OCI-LY7 (cell line): ENCODE results near the gene NSG1. TPM values are rescaled to one million over a fixed set of nuclear protein-coding genes. Genes with fewer than 3 reads are reported as not detected.

ENCODE experiments used
- BruUV-seq: library from RNA; stranded (reverse); fragments of 400-500 nt; replicated peaks from 2 replicates; lab custom pipeline; 2021; lab: Mats Ljungman, UMichigan
- CTCF ChIA-PET: fragments of 300-600 bp; sonication (Branson Sonifier 250); formaldehyde crosslinking; loops from one replicate; lab custom pipeline; 2022; ENCODE audit warnings: antibody characterized with exemption; ENCODE audit not compliant: unreplicated experiment; lab: Charles Lee
- POLR2A ChIA-PET: fragments of 300-600 bp; sonication (Branson Sonifier 250); formaldehyde crosslinking; loops from one replicate; lab custom pipeline; 2022; ENCODE audit warnings: antibody characterized with exemption; lab: Charles Lee
- DNase-seq: peaks from one replicate; pipeline ENCODE4 v3.0.0-alpha.2; 2015; ENCODE audit warnings: low spot score
- H2AFZ ChIP-seq: fragments of 200-600 bp; sonication (generic), shearing (Covaris generic); 2 replicates; pipeline ENCODE4 v1.6.1; 2014; ENCODE audit warnings: mild to moderate bottlenecking, antibody characterized with exemption, low read length, moderate library complexity
- H3K27ac ChIP-seq: fragments of 200-600 bp; sonication (generic); 2 replicates; pipeline ENCODE4 v1.5.1; 2014; ENCODE audit warnings: mixed run types, low read depth, mild to moderate bottlenecking, moderate library complexity, low read length, inconsistent platforms; ENCODE audit not compliant: poor library complexity, severe bottlenecking
- H3K36me3 ChIP-seq: fragments of 200-600 bp; sonication (generic); 2 replicates; pipeline ENCODE4 v1.6.1; 2014; ENCODE audit warnings: mild to moderate bottlenecking, antibody characterized with exemption, low read length, moderate library complexity, mixed read lengths; ENCODE audit not compliant: insufficient read depth
- H3K4me1 ChIP-seq: fragments of 200-600 bp; sonication (generic); 2 replicates; pipeline ENCODE4 v1.5.1; 2014; ENCODE audit warnings: mild to moderate bottlenecking, low read length; ENCODE audit not compliant: insufficient read depth, poor library complexity, severe bottlenecking
- H3K4me2 ChIP-seq: fragments of 200-600 bp; sonication (generic); 2 replicates; pipeline ENCODE4 v1.6.1; 2014; ENCODE audit warnings: mild to moderate bottlenecking, low read length
- H3K4me3 ChIP-seq: fragments of 200-600 bp; sonication (generic); 2 replicates; pipeline ENCODE4 v1.5.1; 2014; ENCODE audit warnings: mild to moderate bottlenecking, low read depth, low read length; ENCODE audit not compliant: poor library complexity, severe bottlenecking
- H3K79me2 ChIP-seq: fragments of 200-600 bp; sonication (generic); 2 replicates; pipeline ENCODE4 v1.6.1; 2016; ENCODE audit warnings: low read depth, mild to moderate bottlenecking, low read length, moderate library complexity, mixed read lengths; ENCODE audit not compliant: insufficient read depth
- H3K9me2 ChIP-seq: fragments of 200-600 bp; sonication (generic); 2 replicates; pipeline ENCODE4 v1.6.1; 2016; ENCODE audit warnings: mild to moderate bottlenecking, low read length, mixed read lengths; ENCODE audit not compliant: insufficient read depth
- H3K9me3 ChIP-seq: fragments of 200-600 bp; sonication (generic); 2 replicates; pipeline ENCODE4 v1.6.1; 2014; ENCODE audit warnings: mild to moderate bottlenecking, mixed run types, low read length, mixed read lengths
- H4K20me1 ChIP-seq: fragments of 200-600 bp; sonication (generic); 2 replicates; pipeline ENCODE4 v1.6.1; 2014; ENCODE audit warnings: mild to moderate bottlenecking, antibody characterized with exemption, low read length, moderate library complexity, mixed read lengths; ENCODE audit not compliant: insufficient read depth
- EZH2phosphoT487 ChIP-seq: fragments of 200-600 bp; sonication (generic); IDR thresholded peaks from 2 replicates; pipeline ENCODE4 v1.6.1; 2018; ENCODE audit warnings: low read depth, borderline replicate concordance, mild to moderate bottlenecking, mixed run types, antibody characterized with exemption, low read length, moderate library complexity, mixed read lengths
- intact Hi-C: fragments of 100-400 bp; cut with micrococcal nuclease; formaldehyde crosslinking; loops from one replicate; pipeline ENCODE4 v1.10.0; 2022; ENCODE audit not compliant: unreplicated experiment
- total RNA-seq, 2 experiments: library from RNA; depleted of rRNA in 1 of 2; stranded (reverse); fragments of >200 nt in 1 of 2; shearing (Covaris generic) in 1 of 2; gene quantifications; 2 replicates each; pipeline ENCODE4 v1.2.3, GENCODE V29; 2014 to 2022
- TF ChIP-seq, protein P1 (sequence below): fragments of 200-600 bp; sonication (generic); conservative IDR thresholded peaks from 2 replicates; pipeline ENCODE4 v1.5.1; 2014; ENCODE audit warnings: mild to moderate bottlenecking, antibody characterized with exemption, low read length, moderate library complexity, mixed read lengths

The NSG1 gene
- total RNA-seq, 2 experiments from 2014 or later, result 35.5 to 38.8 TPM

DNA sequence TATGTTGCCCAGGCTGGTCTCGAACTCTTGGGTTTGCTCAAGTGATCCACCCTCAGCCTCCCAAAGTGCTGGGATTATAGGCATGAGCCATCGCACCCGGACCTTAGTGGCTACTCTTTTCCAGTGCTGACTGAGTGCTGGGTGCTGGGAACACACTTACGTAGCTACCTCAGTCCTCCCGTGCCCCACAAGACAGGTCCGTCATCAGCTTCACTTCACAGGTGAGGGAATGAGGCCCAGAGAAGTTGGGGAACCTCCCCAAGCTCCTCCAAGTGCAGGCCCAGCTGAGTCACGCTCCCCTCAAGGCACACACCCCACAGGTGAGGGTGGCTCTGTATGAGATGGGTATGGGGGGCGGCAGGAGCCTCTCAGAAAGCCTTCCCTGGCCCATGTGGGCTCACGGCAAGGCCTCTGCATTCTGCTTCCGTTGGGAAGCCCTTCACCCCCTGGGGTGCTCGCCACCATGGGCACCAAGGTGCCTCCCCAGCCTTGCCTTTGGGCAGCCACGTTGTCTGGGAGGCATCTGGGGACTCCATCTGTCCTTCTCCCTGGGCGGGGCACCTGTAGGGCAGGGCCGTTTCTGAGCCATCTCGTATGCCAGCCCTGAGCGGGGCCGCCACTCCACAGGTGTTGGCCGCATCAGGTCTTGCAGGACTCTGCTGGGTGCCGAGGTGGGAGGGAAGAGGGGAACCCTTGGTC lies 28.4 kb downstream of the NSG1 start:
- Histone ChIP-seq H3K27ac (no peak overlapping the region), H3K9me3 (no peaks in the 10 kb centered on the region), H3K9me2 (no peaks in the 10 kb centered on the region), H3K4me3 (no peak overlapping the region), H3K36me3 (peaks cover 57% of the 10 kb centered on the region), H4K20me1 (no peaks in the 10 kb centered on the region), H3K4me1 (no peaks in the 10 kb centered on the region), H2AFZ (no peak overlapping the region), H3K79me2 (no peaks in the 10 kb centered on the region), H3K4me2 (no peak overlapping the region)
- no TSS peak for BruUV-seq
- intact Hi-C loops, result no loop called here
- ChIA-PET POLR2A (interaction anchor here (1.3 kb wide), 1 partner anchor 10 kb away, joined by 3 read pairs; no protein-coding TSS in a partner anchor), CTCF (no interaction called here)
- no peak for TF ChIP-seq EZH2phosphoT487
- TF ChIP-seq, protein P1, sequence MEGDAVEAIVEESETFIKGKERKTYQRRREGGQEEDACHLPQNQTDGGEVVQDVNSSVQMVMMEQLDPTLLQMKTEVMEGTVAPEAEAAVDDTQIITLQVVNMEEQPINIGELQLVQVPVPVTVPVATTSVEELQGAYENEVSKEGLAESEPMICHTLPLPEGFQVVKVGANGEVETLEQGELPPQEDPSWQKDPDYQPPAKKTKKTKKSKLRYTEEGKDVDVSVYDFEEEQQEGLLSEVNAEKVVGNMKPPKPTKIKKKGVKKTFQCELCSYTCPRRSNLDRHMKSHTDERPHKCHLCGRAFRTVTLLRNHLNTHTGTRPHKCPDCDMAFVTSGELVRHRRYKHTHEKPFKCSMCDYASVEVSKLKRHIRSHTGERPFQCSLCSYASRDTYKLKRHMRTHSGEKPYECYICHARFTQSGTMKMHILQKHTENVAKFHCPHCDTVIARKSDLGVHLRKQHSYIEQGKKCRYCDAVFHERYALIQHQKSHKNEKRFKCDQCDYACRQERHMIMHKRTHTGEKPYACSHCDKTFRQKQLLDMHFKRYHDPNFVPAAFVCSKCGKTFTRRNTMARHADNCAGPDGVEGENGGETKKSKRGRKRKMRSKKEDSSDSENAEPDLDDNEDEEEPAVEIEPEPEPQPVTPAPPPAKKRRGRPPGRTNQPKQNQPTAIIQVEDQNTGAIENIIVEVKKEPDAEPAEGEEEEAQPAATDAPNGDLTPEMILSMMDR, result no peak
- no peak for DNase-seq

DNA sequence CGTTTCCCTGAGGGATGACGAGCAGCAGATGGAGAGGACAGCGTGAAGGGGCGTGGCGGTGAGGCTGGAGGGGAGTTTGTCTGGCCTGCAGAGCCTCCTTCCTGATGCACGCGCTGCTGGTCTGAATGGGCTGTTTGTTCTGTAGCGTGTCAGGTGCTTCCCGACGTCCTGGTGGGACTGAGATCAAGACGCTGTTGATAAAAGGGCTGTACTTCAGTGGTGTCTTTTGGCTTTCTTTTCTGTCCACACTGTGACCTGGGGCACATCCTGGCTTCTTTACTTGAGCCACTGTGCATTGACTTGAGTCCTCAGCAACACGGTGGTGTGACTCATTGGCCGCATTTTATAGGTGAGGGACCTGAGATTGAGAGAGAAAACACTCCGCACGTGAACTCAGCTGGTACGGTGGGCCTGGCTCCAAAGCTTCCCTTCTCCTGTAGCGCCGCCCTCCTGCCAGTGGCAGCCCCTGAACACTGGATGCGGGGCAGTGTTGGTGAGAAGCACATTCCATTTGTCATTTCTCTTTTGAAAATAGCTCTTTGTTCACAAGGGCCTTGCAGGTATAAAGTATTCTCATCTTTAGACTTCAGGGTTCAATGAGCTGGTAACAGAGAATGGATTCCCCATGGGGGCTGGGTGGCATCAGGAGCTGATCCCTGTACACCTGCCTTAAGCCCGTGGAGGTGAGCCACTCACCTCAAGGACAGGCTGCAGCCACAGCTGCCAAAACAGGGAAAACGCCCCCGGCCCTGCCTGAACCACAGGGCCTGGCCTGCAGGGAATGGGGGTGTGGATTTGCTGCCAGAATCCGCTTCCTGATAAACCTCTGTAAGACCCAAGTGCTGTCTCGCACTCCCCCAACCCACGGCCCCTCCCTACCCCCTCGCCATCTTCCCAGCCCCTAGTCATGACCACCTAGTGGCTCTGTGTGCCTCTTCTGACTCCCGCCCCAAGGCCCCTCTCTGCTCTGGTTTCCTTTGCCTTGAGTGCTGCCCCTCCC lies 29.2 kb downstream of the NSG1 start:
- no peaks in the 10 kb centered on the region for H3K4me1 ChIP-seq
- H3K9me2 ChIP-seq, result no peaks in the 10 kb centered on the region
- H3K27ac ChIP-seq, result no peak overlapping the region
- no peak overlapping the region for H3K4me3 ChIP-seq
- ChIA-PET CTCF (no interaction called here), POLR2A (interaction anchor here (0.6 to 1.3 kb wide), 2 partner anchors 9 to 20 kb away, joined by 3 to 4 read pairs; no protein-coding TSS in a partner anchor)
- no peaks in the 10 kb centered on the region for H4K20me1 ChIP-seq
- TF ChIP-seq, protein P1, result no peak
- TF ChIP-seq EZH2phosphoT487, result no peak
- BruUV-seq, result no TSS peak
- intact Hi-C loops, result no loop called here
- no peaks in the 10 kb centered on the region for H3K9me3 ChIP-seq
- H3K79me2 ChIP-seq, result no peaks in the 10 kb centered on the region
- H3K4me2 ChIP-seq, result no peak overlapping the region
- no peak for DNase-seq
- no peak overlapping the region for H2AFZ ChIP-seq
- H3K36me3 ChIP-seq, result peaks cover 60% of the 10 kb centered on the region
